NCI-H146 treated with DMSO at 0.1 percent for 48 hours (cell line): ENCODE measurements around the gene HOXD9.

Source experiments
- DNase-seq: peaks from one replicate; lab custom pipeline; 2025; ENCODE audit not compliant: unreplicated experiment; lab: John Stamatoyannopoulos, UW

The HOXD9 gene

DNA sequence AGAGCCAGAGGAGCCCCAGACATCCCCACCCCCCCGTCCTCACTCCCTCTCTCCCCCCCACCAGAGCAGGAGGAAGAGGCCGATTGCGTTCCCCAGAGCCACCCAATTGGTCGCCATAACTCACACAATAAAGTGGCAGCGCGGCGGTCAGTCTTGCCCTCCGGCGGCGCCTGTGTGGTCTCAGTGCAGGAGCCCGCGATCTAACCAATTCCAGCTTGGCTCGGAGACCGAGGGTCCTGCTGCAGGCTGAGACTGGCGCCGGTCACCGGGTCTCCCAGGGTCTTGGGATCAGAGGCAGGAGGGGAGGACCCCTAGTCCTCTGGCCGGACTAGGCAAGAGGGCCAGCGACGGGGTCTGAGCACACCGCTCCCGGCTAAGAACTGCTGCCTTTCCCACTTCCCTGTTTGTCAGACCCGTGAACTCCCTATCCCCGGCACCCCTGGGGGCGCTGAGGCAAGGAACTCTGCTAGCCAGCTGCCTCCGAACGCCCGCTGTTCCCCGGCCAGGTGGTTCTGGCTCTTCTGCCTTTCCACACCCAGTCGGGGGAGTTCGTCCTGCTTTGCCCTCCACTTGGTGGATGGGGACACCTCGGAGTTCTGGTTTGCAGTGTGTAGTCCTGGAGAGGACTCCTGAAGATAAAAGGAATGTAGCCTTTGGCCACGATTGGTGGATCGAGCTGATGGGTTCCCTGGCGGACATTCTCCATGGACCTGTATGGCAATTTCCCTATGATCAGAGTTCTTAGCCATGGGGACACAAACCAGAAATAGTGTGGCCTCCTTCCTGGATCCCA is 24.0 kb upstream of the HOXD9 start:
- DNase-seq, result peak; percentile 52

DNA sequence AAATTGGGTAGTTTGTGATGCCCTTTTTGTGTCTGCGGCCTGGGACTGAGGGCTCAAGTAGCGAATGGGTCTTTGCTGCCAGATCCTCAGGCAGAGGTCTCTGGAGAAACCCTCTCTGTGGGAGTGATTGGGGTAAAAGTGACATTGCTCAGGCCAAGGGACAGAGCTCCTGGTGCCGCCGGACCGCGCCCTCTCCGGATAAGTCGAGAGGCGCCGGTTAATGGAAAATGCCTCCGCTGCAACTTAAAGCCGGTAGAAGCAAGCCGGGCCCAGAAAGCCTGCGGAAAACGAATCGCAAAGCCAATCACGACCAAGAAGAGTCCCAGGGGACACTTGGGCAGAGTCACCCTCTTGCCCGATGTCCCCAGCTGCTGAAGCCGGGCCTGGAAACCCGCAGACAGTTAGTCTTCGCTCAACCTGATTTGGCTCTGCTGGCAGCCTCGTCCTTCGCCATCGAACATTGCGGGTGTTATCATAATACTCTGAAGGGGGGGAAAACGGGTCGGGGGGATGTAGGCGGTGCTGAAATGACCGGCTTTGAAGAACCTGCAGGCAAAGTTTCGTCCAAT is 23.3 kb upstream of the HOXD9 start:
- DNase-seq, result no peak

DNA sequence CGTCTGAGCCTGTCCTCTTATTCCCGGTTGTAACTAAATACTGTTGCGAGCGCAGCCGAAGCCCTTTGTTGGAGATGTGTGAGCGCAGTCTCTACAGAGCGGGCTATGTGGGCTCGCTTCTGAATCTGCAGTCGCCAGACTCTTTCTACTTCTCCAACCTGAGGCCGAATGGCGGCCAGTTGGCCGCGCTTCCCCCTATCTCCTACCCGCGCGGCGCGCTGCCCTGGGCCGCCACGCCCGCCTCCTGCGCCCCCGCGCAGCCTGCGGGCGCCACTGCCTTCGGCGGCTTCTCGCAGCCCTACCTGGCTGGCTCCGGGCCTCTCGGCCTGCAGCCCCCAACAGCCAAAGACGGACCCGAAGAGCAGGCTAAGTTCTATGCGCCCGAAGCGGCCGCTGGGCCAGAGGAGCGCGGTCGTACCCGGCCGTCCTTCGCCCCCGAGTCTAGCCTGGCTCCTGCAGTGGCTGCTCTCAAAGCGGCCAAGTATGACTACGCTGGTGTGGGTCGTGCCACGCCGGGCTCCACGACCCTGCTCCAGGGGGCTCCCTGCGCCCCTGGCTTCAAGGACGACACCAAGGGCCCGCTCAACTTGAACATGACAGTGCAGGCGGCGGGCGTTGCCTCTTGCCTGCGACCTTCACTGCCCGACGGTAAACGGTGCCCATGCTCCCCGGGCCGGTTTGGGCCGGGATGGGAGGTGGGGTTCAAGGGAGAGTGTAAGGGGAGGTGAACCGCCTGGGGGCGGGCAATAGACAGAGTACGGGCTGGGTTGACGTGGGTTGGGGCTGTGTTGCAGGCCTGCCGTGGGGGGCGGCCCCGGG is 22.6 kb upstream of the HOXD9 start, which contains the start of gene HOXD12:
TSS of gene HOXD12 (plus strand) at position 68 of the 819 bp plus-strand sequence. CDS start at position 75, 7 bp downstream.
- DNase-seq, result no peak

- no peak for DNase-seq
These were observed 21.9 kb upstream of the HOXD9 start for GRCh38 chr2:176100547-176101140.

- no peak for DNase-seq
These were observed 21.2 kb upstream of the HOXD9 start for GRCh38 chr2:176101216-176101830.

- DNase-seq, result no peak
These were observed 20.7 kb upstream of the HOXD9 start for GRCh38 chr2:176101842-176102241.

DNA sequence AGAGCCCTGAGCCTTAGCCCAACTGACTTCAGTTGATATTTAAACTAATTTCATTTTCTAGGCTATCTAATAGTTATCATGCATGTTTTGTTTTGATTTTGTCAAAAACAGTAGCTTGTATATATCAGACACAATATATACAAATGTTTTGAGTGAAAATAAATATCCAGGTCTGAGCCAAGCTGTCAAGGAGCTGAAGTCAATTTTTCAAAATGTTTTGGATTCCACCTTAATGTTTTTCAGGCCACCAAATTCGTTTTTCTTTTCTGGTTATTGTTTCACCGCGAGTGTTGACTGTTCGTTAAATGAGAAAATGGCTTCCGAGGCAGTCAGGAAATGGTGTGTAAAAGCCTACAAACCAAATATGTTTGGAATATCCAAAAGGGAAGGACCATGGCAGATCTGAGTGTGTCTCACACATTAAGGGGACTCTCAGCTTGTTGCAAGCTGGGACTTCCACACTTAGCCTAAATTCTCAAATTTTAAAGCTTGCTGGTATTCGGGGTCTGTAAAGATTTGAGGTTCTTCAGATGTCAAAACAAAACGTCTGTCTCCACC is 20.1 kb upstream of the HOXD9 start:
- DNase-seq, result no peak

DNA sequence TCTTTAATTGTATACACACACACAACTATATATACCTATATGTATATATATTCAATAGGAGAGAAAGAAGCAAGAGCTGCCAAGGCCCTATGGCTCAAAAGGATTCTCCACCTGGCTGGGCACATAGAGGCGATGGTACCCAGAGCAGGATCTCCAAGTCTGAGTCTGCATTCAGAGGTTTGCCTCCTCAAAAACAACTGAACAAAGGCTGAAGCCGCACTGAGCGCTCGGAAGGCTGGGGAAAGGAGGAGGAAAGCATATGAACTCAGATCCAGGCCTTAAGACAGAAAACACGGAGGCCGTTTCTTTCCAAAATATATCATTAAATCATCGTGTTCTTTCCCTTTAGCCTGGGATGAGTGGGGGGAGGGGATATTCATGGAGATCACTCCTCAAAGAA is 19.3 kb upstream of the HOXD9 start:
- no peak for DNase-seq

DNA sequence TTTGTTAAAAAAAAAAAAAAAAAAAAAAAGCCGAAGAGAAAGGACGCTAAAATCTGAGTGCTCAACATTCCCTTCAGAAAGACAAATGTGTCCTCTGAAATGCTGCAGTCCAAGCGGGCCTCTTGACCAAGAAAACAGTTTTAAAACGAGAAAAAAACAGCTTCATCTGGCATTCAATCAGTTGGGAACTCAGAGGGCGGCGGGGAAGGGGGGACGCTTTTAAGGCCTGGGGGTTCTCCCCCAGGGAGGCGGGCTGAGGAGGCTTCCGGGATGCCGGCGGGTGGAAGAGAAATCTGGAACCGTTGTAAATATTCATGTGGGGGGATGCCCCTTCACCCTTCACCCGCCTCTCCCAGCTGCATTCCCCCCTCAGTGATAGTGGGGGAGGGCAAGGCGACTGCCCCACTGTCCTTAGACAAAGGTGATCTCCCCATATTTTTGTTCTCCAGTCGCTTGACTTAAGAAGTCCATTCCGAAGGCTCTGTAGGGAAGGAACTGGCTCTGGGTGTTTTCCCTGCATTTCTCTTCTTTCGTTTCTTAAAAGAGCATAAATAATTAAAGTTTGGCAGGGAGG is 18.7 kb upstream of the HOXD9 start:
- DNase-seq, result no peak

GRCh38 chr2:176104316-176105077 is 18.0 kb upstream of the HOXD9 start:
- no peak for DNase-seq

- DNase-seq, result no peak
These were observed 17.3 kb upstream of the HOXD9 start for GRCh38 chr2:176105078-176105729.

DNA sequence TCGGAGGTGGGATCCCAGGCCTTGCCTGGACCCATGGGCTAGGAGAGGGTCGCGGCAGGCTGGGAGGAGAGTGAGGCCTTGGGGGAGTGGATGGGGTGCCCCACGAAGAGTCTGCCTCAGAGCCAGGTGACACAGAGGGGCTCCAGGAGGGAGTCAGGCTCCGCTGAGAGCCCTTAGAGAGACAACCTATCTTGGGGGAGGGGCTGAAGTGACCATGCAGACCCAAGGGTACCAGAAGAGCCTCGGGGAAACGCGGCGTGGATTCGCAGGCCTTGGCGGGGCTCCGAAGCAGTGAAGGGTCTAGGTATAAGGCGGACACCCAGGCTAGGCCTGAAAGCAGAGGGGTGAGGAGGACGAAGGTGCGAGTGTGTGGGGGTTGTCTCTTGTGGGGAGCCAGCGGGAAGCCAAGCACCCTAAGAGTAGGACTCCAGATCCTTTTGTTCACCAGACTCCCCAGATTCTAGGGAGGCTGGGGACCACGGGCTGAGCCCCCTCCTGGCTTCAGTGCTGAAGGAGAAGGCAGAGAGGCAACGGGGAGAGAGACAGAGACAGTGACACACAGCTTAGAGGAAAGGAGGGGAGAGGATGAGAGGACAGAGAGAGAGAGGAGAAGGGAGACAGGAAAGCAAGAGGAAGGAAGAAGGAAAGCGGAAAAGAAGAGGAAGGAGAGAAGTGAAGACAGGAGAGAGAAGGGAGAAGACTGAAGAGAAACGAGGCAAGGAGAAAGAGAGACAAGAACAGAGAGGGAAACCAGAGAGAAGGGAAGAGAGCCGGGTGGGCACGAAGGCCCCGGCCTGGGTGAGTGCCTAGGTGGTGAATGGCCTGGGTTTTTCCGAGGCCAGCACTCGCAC is 16.6 kb upstream of the HOXD9 start:
- no peak for DNase-seq

- DNase-seq, result peak; percentile 63
These were observed 15.7 kb upstream of the HOXD9 start, which contains the start of gene HOXD11 for GRCh38 chr2:176106581-176107539. TSS of gene HOXD11 (plus strand) at chr2:176107280. CDS start at chr2:176107356, 76 bp downstream.

GRCh38 chr2:176107731-176108181 is 14.8 kb upstream of the HOXD9 start:
- DNase-seq, result no peak

DNA sequence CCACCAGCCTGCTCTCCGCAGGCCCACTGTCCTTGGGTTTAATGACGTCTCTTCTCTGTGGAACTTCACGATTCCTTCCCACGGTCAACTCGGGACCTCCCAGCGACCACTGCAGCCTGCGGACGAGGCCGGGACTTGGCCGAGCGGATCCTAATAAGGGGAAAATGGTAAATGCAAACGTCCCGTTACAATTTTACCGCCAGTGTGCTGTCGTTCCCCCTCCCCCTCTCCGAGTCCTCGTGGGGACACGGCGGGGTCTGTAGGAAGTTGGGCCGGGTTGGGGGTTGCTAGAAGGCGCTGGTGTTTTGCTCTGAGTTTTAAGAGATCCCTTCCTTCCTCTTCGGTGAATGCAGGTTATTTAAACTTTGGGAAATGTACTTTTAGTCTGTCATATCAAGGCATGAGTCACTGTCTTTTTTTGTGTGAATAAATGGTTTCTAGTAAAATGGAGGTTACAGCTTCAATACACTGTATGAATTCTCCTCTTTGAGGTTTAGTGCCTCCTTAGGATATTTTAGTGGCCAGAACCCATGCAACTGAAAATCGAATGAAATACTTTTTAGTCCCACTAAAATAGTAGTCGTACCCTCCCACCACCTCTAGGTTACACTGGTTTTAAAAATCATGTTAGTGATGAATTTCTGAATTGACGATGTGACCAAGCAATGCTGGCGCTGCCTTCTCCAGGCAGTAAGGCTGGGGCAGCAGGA is 13.2 kb upstream of the HOXD9 start:
- no peak for DNase-seq

DNA sequence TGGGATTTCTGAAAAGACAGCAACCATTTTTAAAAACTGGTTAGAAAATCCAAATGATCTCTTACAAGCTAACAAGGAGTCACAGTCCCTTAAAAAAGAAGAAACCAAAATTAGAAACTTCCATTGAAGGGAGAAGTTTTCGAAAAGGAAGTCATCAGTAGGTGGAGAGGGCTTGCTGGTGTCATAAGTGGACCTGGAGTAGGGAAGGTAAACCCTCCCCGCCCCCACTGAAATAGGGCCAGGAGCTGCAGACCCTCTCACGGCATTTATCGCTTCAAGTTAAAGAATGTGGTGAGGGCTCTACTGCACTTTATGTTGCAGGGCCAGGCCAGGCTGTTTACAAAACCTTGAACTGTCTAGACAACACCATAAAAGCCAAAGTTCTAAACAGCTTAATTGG is 12.6 kb upstream of the HOXD9 start:
- DNase-seq, result no peak
